ENCODE measurements around the gene GRIN3B.

DNA sequence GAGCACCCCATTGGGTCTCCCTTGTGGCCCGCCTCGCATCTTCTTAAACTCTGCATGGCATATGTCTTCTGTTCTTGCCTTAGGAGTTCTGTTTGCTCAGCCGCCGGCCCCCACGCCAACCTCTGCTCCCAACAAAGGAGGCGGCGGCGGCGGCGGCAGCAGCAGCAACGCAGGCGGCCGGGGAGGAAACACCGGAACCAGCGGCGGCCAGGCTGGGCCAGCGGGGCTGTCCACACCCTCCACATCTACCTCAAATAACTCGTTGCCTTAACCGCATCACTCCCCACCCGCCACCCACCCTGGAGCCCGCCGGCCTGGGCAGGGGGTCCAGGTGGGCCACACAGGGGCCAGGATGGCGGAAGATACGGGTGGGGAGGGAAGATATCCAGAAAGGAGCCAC is 28.4 kb upstream of the GRIN3B start:
- TF ChIP-seq CTCF (conservative IDR thresholded peaks at IDR 0.05) (no peak), EZH2 (IDR thresholded peaks at IDR 0.05; ENCODE audit: low read depth) (no peak)

Measured in PC-9 (cell line).